ENCODE measurements around the gene INPPL1. TPM values are rescaled to one million over a fixed set of nuclear protein-coding genes. Genes with fewer than 3 reads are reported as not detected.
A peak's percentile ranks its signal among the peaks of the same experiment; 100 is the strongest.

Gene INPPL1
- total RNA-seq, 1 experiment from 2014 or later: 133 TPM

DNA sequence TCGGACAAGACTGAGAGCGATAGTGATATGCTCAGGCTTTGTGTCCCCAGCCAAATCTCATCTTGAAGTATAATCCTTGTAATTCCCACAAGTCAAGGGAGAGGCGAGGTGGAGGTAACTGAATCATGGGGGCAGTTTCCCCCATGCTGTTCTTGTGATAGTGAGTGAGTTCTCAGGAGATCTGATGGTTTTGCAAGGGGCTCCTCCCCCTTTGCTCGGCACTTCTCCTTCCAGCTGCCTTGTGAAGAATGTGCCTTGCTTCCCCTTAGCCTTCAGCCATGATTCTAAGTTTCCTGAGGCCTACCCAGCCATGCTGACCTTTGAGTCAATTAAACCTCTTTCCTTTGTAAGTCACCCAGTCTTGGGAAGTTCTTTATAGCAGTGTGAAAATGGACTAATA is 15.5 kb upstream of the INPPL1 start:
- no peak for DNase-seq (ENCODE audit: low spot score)

GRCh38 chr11:72216638-72217037 is 7.9 kb upstream of the INPPL1 start, which contains the start of gene FOLR2:
FOLR2 (plus strand) TSS chr11:72216794; CDS start chr11:72218585, 1,791 bp downstream.
- no peak for DNase-seq (ENCODE audit: low spot score)

DNA sequence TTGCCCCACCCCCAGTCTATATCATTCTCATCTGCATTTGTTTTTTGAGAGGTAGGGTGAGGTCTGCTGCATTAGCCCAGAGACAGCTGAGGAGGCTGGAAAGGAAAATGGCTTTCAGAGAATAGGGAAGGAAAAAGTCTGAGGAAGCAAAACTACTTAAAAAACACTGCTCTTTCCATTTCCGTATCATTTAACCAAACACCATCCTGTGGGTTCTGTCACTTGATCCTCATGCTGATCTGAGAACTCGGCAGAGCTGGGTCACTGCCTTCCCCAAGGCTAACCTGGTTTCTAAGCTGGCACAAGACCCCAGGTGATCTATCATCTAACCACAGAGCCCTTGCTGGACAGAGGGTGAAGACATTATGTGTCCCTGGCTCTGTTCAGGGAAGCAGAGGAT is 6.7 kb upstream of the INPPL1 start:
- no peak for DNase-seq (ENCODE audit: low spot score)

DNA sequence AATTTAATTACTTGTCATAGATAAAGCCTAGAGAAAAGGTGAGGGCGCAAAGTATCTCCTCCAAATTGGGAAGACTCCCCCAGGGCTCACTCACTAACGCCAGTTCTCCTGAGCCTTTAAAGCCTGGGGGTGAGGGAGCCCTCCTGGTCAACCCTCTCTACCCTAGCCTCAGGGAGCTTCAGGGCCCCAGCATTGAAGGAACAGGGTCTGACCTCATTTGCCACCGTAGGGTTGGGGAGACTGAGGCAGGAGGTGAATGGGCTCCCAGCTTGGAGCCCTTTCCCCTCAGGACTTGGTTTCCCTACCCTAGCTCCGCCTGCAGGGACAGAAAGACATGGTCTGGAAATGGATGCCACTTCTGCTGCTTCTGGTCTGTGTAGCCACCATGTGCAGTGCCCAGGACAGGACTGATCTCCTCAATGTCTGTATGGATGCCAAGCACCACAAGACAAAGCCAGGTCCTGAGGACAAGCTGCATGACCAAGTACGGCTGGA is 6.3 kb upstream of the INPPL1 start:
- DNase-seq (ENCODE audit: low spot score): no peak

DNA sequence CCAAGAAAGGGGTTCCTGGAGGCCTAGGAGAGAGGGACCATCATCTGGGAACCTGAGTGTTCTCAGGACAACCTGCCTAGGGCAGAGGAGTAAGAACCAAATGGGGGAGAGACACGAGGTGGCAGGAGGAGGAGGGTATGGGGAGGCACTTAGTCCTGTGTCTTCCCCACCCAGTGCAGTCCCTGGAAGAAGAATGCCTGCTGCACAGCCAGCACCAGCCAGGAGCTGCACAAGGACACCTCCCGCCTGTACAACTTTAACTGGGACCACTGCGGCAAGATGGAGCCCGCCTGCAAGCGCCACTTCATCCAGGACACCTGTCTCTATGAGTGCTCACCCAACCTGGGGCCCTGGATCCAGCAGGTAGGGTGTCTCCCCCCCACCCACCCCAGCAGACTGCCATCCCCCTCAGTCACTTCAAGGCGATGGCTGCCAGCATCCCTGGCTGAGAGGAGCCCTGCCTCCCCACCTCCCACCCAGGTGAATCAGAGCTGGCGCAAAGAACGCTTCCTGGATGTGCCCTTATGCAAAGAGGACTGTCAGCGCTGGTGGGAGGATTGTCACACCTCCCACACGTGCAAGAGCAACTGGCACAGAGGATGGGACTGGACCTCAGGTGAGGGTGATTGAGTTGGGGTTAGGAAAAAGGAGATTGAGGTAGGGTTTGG is 3.7 kb upstream of the INPPL1 start:
- DNase-seq (ENCODE audit: low spot score): no peak

DNA sequence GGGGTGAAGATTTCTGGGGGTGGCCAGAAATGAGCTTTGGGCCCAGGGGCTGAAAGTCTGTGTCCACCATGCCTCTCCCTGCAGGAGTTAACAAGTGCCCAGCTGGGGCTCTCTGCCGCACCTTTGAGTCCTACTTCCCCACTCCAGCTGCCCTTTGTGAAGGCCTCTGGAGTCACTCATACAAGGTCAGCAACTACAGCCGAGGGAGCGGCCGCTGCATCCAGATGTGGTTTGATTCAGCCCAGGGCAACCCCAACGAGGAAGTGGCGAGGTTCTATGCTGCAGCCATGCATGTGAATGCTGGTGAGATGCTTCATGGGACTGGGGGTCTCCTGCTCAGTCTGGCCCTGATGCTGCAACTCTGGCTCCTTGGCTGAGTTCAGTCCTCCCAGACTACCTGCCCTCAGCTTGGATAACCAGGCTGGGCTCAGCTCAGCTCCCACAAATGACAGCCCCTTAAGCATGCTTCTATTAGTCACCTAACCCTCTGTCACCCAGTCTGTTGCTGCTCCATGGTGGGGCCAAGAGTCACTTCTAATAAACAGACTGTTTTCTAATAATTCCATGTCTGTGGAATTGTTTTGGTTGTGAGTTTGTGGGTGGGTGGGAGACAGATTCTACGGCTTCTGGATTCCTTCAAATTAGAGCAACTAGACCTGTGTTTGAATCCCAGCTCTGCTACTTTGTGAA is 3.0 kb upstream of the INPPL1 start:
- no peak for DNase-seq (ENCODE audit: low spot score)

GRCh38 chr11:72222106-72222891 is 2.3 kb upstream of the INPPL1 start:
- DNase-seq (ENCODE audit: low spot score): no peak

DNA sequence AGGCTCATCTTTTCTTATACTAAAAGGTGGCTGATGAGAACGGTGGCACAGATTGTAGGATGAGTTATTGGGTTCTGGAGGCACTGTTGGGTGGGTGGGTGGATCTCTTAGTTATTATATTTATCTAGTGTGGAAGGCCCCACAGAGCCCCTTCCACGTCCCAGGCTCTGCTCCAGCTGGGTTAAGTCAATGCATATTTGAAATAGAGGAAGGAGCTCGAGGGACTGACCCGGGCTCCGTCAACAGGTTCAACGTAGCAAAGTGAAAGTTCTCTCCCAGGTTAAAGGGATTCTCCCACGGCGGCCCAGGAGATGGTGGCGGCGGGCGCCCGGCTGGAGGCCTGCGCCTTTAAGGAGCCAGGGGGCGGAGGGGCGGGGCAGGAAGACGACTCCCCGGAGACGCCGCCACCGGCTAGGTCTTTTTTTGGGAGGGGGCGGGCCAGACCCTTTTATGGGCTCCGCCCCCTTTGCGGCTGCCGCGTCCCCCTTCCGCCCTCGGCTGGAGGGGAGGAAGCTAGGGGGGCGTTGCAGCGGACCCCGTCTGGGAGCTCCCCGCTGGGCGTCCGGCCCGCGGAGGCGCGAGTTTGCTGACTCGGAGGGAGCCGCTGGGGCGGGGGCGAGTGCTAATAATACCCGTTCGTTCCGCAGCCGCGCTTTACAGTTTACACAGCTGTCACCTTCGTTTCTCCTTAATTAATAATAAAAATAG is 1.5 kb upstream of the INPPL1 start:
- DNase-seq (ENCODE audit: low spot score): peak; percentile 92

GRCh38 chr11:72223615-72224563 is 678 bp upstream of the INPPL1 start:
- DNase-seq (ENCODE audit: low spot score): peak; percentile 22

DNA sequence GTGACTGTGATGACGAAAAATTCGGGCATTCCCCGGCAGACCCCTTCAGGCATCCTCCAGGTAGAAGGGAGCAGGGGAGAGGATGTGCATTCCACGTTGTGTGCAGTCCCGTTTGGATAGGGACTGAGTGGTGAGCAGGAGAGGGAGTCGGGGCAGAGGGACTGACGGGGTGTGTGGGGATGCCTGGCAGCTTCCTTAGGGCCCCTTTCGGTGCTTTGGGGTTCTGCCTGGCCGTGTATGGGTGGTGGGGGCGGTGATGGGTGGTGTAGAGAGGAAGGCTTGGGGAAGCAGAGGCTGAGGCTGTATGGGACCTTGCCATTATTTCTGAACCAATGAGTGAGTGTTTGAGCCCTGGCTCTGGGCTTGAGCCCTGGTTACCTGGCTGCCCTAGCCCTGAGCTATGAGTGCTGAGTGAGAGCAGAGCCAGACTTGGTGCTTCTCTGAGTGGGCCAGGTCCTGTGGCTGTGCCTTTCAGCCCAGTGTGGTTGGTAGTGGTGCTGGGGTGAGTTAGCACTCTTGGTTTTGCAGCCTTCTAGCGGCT is 914 bp downstream of the INPPL1 start:
- peak; percentile 26 for DNase-seq (ENCODE audit: low spot score)

GRCh38 chr11:72226701-72227100 is 2.1 kb downstream of the INPPL1 start:
- no peak for DNase-seq (ENCODE audit: low spot score)

DNA sequence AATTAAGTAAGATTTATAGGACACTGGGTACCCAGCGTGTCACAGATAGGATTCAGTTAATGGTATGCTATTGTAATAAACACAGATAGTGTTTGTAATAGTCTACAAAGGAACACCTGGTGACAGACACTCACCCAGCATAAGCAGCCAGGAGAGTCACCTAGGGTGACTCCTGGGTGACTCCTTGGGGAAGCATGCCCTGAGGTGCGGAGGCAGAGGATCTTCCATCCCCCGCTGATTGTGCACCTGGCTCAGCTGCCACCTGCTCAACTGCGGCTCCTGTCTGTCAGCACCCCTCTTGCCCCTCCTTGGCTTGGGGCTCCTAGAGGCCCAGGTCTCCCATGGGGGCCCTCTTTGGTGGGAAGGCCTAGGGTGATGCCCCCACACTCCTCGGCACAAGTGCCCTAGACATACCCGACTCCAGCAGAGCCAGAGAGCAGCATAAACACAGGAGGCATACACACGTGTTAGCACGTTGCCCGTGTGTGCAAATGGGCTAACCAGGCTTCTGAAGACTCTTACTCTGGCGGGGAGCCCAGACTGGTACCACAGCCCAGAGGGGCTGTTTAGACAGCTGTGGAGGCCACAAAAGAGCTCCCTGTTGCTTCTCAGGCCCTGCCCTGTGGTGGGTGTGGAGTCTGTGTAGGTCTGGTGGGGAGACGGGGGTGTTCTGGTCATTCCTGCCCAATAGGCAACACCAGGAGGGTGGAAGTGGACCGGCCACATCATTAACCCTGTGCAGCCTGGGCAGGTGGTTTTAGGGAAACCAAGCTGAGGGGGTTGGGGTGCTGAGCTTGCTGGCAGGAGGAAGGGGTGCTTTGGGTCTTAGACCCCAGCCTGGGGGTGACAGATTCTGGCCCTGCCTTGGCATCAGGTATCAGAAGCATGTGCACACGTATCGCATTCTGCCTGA is 3.0 kb downstream of the INPPL1 start:
- no peak for DNase-seq (ENCODE audit: low spot score)

DNA sequence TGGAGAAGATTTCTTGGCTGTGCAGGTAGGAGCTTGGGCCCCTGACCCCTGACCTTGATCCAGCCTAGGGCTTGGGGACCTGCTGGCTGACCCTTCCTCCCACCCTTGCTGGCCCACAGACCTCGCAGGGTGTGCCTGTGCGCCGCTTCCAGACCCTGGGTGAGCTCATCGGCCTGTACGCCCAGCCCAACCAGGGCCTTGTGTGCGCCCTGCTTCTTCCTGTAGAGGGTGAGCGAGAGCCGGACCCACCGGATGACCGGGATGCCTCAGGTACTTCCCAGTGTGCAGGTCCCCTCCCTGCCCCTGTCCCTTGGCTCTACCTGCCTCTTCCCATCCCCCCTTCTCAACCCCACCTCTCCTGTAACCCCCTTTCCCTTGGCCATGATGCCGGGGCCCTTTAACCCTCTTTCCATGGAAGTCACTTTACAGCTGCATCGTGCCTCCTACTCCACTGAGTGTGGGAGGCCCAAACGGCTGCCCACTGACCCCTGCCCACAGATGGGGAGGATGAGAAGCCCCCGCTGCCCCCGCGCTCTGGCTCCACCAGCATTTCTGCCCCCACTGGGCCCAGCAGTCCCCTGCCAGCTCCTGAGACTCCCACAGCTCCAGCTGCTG is 3.8 kb downstream of the INPPL1 start:
- no peak for DNase-seq (ENCODE audit: low spot score)

GRCh38 chr11:72228844-72229231 is 4.3 kb downstream of the INPPL1 start:
- DNase-seq (ENCODE audit: low spot score): no peak

DNA sequence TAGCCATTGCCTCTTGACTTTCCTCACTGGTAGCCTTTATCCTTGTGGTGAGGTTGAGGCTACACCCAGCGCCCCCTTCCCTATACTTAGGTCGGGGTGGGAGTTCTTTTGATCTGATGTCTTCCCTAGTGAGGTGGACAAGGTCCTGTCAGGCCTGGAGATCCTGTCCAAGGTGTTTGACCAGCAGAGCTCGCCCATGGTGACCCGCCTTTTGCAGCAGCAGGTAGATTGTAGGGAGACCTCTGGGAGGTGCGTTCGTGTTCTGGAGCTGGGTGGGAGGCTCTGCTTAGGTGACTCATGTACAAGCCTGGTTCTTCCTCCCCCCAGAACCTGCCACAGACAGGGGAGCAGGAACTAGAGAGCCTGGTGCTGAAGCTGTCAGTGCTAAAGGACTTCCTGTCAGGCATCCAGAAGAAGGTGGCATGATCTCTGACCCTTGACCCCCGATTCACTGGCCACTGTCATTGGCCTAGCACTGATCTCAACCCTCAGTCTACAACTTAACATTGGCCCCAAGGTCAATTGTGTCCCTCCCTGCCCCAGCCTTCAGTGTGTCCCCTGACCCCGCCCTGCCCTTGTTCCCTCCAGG is 4.9 kb downstream of the INPPL1 start:
- no peak for DNase-seq (ENCODE audit: low spot score)

- no peak for DNase-seq (ENCODE audit: low spot score)
These were observed 5.6 kb downstream of the INPPL1 start for GRCh38 chr11:72229925-72230763.

- DNase-seq (ENCODE audit: low spot score): no peak
These were observed 6.3 kb downstream of the INPPL1 start for GRCh38 chr11:72230764-72231365.
